Lower leg skin (tissue), 3 donors: ENCODE results near the gene NEK2.

Source experiments
- CTCF ChIP-seq, 3 donors: fragments of 450-650 bp; IDR thresholded peaks; one replicate each; pipeline ENCODE4 v1.5.1; 2016; ENCODE audit warnings: antibody characterized with exemption in 3 of 3, mild to moderate bottlenecking in 3 of 3, moderate library complexity in 2 of 3
- POLR2A ChIP-seq, 2 donors: fragments of 450-650 bp; IDR thresholded peaks; one replicate each; pipeline ENCODE4 v1.6.1; 2016 to 2017; ENCODE audit warnings: antibody characterized with exemption in 2 of 2, mild to moderate bottlenecking in 1 of 2, moderate library complexity in 1 of 2

GRCh38 chr1:211701733-211702132 lies 26.3 kb upstream of the NEK2 start:
- TF ChIP-seq CTCF (IDR thresholded peaks at IDR 0.05) (no peak), POLR2A (IDR thresholded peaks at IDR 0.05) (no peak)
